Hematopoietic multipotent progenitor cell treated with erythropoietin and hydrocortisone succinate and interleukin-3 and kit ligand, for 6 days (in vitro differentiated cells): Measurements from ENCODE around the gene ME1.
A peak's percentile ranks its signal among the peaks of the same experiment; 100 is the strongest.
"Not testable (repeated sequence)": the region's sequence is repeated elsewhere in the genome, so short reads cannot be mapped to it uniquely, and the experiment has no call there.

ENCODE experiments used
- DNase-seq: peaks from one replicate; pipeline ENCODE4 v3.0.0-alpha.2; 2015

ME1 gene

DNA sequence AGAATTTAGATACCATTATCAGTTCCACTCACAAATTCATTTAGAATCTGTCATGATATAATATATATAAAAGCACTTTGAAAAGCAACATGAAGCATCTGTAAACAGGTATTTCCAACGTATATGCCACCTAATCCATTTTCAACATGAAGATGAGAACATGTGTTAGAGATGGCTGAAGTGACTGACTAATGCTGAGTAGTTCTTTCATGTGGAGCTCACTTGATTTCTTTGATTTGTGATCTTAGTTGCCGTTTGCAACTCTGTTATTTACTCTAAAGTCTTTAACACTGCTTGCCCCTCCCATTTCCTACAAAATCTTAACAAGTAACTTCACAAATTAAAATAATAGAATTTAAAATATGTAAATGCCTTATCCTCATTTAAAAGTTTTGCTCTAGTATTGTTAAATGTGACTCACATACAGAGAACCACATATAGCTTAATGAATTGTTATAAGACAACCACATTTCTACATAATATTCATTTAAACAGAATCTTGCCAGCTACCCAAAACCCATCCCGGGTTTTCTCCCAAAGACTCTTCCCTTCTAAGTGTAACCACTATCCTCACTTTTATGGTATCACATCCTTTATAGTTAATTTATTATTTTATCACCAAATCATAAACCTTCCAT is 78.3 kb downstream of the ME1 start:
- DNase-seq, result no peak

DNA sequence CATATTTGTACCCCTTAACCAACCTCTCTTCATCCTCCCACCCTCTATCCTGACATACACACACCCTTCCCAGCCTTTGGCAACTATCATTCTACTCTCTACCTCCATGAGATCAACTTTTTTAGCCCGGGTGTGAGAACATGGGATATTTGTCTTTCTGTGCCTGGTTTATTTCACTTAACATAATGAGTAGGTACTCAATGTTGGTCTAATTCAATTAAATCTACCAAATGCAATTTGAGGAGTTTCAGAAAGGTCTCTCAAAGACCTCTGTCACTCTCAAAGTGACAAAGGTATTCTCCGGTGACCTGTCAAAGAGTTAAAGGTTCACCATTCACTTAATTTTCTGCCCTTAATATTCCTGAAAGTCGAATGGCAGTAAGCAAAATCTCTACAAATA is 87.7 kb downstream of the ME1 start:
- DNase-seq, result no peak

DNA sequence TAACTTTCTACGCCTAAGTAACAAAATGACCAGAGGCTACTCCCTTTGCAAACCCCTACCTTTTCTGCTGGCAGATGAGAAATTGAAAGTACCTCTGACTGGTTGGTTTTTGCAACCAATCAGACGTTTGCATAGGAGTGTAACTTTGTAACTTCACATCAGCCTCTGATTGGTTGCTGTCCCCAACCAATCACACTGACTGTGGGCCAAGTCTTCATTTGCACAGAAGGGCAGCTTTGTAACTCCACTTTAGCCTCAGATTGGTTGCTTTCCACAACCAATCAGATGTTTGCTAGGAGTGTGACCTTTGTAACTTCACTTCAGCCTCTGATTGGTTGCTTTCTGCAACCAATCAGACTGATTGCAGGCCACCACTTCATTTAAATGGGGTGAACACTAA is 89.1 kb downstream of the ME1 start:
- DNase-seq, result no peak

DNA sequence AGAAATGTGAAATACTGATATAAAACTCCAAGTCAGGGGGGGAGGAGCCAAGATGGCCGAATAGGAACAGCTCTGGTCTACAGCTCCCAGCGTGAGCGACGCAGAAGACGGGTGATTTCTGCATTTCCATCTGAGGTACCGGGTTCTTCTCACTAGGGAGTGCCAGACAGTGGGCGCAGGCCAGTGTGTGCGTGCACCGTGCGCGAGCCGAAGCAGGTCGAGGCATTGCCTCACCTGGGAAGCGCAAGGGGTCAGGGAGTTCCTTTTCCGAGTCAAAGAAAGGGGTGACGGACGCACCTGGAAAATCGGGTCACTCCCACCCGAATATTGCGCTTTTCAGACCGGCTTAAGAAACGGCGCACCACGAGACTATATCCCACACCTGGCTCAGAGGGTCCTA is 96.9 kb downstream of the ME1 start:
- not testable (repeated sequence) for DNase-seq

DNA sequence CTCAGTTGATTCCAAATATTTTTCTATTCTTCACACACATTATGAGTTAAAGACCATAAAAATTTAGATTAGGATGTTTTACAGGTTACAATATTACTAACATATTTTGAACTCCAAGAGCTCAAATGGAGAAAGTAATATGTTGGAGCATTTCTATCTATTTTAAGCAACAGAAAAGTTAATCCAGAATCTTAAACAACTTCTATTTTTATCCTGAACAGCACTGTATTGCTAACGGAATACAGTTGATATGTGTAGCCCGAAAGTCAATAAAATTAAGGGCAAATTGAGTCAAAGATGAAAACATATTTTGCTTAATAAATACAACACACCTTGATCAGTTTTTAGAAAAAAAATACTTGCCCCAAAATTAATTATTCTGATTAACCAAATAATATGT is 97.4 kb downstream of the ME1 start:
- no peak for DNase-seq

DNA sequence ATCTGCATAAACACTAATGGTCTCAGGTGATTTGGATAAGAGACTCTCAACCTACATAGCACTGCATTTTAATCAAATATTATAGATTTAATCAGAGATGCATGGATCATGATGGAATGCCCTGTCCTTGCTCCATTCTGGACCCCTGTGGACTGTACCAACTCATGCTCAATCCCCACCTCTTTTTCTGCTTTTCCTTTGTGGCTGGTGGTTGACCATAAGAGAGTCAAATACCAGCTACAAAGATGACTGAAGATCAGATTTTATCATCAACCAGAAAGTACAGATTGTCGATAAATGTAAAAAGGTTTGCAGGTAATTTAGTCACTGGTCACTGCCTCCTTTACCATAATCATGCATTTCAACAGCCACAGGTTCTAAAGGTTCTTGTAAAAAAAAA is 116.2 kb downstream of the ME1 start:
- DNase-seq, result peak; percentile 2

DNA sequence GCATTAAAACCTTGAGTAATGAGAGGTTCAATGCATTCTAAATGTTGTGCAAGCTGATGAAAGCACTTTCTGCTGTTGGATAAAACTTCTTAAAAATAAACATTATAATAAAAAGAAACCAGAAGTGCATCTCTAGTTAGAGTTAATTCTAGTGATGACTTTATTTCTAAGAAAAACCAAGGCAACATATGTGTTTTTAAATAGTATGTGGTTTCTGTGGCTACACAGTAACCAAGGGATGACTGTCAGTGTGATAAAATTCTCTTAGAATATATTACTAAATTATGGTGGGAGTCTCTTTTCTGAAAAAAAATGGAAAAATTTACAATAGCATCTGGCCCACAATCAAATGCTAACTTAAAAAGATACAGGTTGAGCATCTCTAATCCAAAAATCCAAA is 117.0 kb downstream of the ME1 start:
- DNase-seq, result peak; percentile 33

DNA sequence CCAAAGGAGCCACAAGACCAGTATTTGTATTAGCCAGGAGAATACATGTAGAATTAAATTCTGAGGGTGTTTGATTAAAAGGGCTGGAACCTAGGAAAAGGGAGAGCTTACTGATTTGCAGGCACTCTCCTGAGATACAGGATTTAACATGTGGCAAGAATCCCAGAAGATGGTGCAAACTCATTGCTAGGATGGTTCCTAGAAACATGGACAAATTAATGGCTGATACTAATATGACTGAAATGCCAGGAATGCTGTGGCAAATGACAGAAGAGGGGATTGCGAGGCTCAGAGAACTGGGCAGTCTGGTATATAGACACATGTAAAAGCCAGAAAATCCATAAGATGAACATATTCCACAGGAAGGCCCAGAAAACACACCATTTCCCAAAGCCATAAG is 119.6 kb downstream of the ME1 start:
- DNase-seq, result no peak

DNA sequence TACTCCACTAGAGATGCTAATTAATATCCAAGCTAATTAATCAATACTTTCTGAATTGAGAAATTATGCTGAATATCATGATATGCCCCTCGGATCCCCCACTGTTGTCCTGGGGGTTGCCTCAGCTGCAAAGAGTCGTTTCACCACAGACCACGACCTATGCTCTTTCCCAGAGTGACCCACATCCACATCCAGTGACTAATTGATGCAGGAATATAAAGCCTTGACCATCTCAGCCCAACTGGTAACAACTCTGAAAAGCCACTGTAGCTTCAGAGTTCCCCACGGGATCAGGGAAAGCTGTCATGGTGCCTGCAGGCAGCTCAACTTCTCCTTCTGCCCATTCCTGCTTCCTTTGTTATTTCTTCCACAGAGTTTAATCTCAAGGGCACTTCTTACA is 120.8 kb downstream of the ME1 start:
- no peak for DNase-seq

DNA sequence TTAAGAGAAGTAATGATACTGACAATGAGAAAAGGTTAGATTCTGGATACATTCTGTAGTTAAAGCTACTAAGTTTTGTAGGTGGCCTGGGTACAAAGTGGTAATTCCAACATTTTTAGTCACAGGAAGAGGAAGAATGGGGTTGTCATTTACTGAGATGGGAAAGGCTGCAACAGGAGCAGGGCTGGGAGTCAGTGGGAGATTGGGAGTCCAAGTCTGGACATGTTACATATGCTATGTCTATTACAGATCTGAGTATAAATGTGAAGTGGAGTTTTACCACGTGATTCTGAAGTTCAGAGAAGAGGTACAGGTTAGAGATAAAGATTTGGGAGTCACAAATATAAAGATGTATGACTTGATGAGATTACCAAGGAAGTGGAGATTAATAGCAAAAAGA is 121.5 kb downstream of the ME1 start:
- no peak for DNase-seq

DNA sequence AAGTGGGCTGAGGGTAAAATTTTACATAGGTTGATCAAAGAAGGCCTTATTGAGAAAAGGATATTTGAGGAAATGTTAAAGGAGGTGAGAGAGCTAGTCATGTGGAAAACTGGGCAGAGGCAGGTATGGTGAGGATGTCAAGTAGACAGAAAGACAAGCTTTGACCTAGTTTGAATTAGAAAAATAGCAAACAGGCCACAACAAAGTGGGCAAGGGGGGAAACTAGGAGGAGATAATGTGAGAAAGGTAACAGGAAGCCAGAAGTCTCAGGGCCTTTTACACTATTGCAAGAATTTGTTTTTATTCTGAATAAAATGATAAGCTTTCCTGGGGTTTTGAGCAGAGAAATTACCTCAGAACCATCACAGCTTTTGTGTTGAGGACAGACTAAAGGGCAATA is 122.0 kb downstream of the ME1 start:
- DNase-seq, result no peak

DNA sequence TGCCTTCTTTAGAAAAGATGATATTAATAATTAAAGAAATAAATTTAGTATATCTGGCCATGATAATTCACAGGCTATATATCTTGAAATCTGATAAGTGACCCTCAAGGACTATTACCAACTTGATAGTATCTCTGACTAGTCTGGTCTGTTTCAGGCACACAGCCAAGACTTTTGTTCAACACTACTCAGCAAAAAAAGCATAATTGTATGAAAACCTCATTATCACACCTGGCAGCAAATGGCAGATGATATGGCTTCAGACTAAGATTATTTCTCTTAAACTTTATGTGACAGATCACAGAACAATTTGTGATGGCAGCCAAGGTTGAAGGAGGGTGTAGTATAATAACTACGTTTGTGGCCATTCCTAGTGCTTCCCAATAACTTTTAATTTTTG is 123.0 kb downstream of the ME1 start:
- peak; percentile 5 for DNase-seq

DNA sequence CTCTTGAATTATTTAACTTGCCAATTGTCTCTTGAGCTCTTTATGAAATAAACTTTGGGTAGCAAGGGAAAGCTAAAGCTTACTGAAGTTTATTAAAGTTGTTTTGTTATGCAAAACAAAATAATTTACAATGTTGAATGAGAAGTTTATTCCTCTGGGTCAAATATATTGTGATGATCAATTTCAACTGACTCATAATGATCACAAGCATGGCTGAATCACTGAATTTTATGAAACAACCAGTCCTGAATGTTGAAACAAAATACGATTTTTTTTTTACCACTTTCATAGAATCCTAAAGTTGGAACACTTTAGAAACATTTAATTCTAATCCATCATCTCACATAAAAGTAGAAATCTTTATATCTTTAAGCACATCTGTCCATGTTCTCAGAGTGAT is 127.4 kb downstream of the ME1 start:
- no peak for DNase-seq

DNA sequence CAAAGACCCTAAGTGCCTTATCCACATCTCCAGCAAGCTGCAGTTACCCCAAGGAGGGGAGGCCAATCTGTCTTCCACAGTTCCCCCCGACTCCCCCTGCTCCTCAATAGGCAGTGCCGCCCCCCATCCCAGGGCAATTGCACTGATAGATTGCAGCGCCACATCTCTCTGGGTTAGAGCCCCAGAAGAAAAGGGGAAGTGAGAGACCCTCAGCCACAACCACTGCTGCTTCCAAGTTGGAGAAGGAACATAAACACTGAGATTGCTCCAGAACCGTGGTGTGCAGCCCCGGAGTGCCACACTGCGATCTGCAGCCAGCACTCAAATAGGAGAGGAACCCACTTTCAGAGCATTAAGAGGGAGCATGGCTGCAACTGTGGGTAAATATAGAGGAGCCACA is 136.2 kb downstream of the ME1 start:
- no peak for DNase-seq

DNA sequence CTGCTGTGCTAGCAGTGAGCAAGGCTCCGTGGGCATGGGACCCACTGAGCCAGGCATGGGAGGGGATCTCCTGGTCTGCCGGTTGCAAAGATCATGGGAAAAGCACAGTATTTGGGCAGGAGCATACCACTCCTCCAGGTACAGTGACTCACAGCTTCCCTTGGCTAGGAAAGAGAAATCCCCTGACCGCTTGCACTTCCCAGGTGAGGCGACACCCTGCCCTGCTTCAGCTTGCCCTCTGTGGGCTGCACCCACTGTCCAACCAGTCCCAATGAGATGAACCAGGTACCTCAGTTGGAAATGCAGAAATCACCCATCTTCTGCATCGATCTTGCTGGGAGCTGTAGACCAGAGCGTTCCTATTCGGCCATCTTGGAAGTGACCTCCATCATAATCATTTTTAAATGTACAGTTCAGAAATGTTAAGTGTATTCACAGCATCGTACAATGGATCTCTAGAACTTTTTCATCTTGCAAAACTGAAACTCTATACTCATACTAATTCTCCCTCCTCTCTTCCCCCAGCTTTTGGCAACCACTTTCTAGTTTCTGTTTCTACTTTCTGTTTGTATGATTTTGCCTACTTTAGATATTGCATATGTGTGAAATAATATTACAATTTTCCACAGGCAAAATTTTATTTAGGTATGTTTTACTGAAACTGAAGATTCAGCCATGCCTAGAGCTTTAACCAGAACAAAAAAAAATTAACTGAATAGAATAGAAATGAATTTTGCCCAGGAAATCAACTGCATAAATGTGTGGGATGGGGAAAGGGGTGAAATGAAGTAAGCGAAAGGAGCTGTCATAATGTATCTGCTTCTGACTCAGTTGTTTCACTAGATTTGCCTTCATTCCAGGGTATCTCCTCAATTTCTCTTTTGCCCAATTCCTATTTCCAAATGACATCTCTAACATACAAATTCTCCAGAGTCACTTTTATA is 137.7 kb downstream of the ME1 start:
- no peak for DNase-seq

DNA sequence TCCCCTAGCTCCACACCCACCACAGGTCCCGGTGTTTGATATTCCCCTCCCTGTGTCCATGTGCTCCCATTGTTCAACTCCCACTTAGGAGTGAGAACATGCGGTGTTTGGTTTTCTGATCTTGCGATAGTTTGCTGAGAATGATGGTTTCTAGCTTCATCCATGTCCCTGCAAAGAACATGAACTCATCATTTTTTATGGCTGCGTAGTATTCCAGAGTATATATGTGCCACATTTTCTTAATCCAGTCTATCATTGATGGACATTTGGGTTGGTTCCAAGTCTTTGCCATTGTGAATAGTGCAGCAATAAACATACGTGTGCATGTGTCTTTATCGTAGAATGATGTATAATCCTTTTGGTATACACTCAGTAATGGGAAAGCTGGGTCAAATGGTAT is 143.6 kb downstream of the ME1 start:
- DNase-seq, result not testable (repeated sequence)

DNA sequence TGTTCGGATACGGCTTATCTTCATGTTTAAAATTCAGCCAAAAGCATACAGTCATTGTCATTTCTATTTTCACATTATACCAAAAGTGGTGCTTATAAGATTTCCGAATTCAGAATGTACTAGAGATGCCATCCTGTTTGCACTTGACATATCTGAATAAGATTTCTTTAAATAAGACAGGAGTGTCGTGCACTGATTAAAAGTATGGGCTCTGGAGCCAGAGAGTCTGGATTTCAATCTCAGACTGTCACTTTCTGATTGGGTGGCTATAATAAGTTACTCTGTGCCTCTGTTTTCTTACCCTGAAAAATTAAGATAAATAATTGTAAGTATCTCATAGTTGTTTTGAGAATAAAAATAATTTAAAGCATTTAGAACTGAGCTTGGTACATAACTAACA is 144.9 kb downstream of the ME1 start:
- no peak for DNase-seq

DNA sequence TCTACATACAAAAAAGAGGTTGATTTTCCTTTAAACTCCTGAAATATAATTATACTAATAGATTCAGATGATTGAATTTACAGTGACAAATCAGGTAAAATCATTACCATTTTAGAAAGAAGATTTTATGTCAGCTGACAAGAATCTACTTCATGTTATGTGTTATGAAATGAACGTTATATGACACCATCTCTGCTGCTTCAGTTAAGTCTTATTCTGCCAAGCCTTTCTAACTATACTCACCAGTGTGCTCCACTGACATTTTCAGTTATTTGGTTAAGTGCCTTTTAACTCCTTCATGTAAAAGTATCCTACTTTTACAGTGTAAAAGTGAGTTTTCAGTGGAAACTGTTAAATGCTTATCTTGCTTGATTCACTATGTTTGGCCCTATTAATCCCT is 157.3 kb downstream of the ME1 start:
- DNase-seq, result no peak

DNA sequence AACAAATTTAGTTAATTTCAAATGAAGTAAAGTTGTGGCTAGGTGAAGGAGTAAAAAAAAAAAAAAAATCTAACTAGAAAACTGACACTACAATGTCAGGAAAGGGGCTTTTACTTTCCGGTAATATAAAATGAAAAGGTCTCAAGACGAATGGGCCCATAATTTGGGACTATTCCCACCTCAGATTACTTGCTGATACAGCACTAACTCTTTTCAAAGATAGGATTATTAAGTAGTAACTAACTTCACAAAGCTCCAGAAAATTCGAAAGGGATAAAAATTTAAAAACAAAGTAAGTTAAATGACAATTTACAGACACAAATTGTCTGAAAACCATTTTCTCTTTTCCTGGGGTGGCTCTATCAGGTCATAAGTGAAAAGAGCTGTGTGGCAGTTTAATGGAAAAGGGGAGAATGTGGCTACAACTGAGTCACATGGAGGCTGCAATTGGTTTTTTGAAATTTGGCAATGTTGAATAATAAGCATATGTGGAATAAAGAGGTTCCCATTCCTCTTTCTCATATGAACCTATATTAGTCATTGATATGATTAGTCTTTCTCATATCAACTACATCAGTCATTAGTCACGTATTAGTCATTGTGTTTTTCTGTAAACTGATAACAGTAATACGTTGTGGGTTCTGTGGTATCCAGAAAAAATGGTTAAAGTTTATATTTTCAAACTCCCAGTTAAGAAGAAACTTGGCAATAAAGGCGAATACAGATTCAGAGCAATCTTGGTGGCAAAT is 159.7 kb downstream of the ME1 start:
- DNase-seq, result peak; percentile 7

DNA sequence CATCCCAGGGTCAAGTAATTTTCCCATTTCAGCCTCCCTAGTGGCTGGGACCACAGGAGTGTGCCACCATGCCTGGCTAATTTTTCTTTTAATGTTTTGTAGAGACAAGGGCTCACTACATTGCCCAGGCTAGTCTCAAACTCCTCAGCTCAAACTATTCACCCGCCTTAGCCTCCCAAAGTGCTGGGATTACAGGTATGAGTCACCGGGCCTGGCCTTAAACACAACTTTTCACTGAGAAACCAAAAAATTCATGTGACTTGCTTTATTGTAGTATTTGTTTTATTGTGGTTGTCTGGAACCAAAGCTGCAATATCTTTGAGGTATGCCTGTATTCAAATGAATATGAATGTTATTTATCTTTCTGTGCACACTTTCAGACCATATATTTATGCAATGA is 165.5 kb downstream of the ME1 start:
- no peak for DNase-seq

DNA sequence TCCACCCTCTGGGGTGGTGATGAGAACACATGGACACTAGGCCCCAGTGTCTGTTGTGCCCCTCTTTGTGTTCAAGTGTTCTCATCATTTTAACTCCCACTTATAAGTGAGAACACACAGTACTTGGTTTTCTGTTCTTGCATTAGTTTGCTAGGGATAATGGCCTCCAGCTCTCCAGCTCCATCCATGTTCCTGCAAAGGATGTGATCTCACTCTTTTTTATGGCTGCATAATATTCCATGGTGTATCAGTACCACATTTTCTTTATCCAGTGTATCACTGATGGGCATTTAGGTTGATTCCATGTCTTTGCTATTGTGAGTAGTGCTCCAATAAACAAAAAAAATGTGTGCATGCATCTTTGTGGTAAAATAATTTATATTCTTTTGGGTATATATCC is 170.3 kb downstream of the ME1 start:
- no peak for DNase-seq

DNA sequence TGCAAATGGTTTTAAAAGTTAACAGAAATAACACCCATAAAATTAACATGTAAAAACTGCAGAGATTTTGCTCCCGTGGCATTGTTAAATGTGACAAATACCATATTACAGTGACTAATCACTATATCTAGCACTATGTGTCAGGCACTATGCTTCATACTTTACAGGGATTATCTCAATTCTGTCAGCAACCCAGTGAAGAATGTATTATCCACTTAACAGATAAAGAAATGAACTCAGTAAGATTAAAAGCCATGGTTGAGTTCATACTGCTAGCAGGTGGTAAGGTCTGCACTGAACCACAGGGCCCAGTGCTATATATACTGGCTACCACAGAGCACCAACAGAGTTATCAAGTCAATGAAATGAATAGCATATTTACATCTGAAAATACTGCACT is 172.3 kb downstream of the ME1 start:
- no peak for DNase-seq

DNA sequence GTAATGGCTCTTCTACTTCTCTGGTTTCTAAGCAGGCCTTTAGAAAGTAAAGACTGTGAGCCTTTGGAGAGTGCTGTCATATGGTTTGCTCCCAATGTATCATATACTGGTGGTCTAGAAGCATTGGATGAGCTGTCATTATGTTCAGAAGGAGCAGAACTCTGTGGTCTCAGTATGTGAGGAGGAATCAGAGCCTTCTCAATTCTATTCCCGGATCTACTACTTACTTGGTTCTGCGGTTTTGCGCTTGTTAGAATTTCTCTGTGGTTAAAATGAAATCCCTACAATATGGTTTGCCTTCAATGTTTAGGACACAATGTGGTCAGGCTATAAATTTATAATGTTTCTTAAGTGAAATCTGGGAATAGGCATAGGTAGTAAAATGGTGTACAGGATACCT is 173.1 kb downstream of the ME1 start:
- DNase-seq, result no peak

DNA sequence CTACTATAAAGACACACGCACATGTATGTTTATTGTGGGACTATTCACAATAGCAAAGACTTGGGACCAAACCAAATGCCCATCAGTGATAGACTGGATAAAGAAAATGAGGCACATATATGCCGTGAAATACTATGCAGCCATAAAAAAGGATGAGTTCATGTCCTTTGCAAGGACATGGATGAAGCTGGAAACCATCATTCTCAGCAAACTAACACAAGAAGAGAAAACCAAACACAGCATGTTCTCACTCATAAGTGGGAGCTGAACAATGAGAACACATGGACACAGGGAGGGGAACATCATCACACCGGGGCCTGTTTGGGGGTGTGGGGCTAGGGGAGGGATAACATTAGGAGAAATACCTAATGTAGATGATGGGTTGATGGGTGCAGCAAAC is 174.1 kb downstream of the ME1 start:
- DNase-seq, result not testable (repeated sequence)
